Stimulated activated CD4-positive, alpha-beta T cell treated with anti-CD3 and anti-CD28 coated beads, TNF-alpha, amount 100 ng/mL, for 4 hours (primary cell): ENCODE measurements around the gene SLC29A3.

Source experiments
- DNase-seq, 3 experiments: peaks; one replicate each; pipeline ENCODE4 v3.0.0-alpha.2; 2020; ENCODE audit warnings: low read depth in 3 of 3

The SLC29A3 gene

GRCh38 chr10:71369602-71370001, 50.5 kb downstream of the SLC29A3 start:
- DNase-seq, result no peak

DNA sequence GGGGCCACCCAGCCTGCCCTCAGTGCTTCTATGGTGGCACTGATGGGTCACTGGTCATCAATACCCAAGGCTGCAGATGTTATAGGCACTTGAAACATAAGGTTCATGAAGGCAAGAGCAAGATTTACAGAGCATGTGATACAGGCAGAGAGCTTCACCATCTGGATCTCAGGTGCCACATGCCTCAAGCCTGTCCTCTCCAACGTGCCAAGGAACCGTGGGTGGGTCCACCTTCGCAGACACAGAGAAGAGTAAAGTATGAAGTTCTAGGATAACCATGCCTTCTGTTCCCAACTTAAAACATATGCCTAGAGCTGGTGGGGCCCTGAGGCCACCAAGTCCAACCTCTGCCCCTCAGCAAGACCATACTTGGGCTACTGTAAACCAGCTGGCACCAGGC, 51.0 kb downstream of the SLC29A3 start:
- DNase-seq, result no peak

GRCh38 chr10:71371750-71372166, 52.7 kb downstream of the SLC29A3 start:
- no peak for DNase-seq

- no peak for DNase-seq
Measured at GRCh38 chr10:71372882-71373495, 53.9 kb downstream of the SLC29A3 start.

GRCh38 chr10:71374481-71375233, 55.6 kb downstream of the SLC29A3 start:
- no peak for DNase-seq

GRCh38 chr10:71375952-71376351, 56.9 kb downstream of the SLC29A3 start:
- DNase-seq, result no peak

- DNase-seq, result no peak
Measured at GRCh38 chr10:71378336-71379117, 59.5 kb downstream of the SLC29A3 start.

- no peak for DNase-seq
Measured at GRCh38 chr10:71379118-71379766, 60.2 kb downstream of the SLC29A3 start.

DNA sequence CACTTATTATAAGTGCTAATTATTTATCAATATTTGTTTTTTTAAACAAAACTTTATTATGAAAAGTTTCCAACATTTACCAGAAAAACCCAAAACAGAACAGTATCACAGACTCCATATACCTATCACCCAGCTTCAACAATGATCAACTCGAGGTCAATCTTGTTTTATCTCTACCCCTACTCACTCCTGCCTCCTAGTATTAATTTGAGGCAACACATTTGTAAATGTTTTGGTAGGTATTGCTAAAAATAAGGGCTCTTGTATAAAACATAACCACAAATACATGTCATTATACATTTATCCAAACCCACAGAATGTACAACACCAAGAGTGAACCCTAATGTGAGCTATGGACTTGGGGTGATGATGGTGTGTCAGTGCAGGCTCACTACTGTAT, 61.8 kb downstream of the SLC29A3 start:
- DNase-seq, result no peak

DNA sequence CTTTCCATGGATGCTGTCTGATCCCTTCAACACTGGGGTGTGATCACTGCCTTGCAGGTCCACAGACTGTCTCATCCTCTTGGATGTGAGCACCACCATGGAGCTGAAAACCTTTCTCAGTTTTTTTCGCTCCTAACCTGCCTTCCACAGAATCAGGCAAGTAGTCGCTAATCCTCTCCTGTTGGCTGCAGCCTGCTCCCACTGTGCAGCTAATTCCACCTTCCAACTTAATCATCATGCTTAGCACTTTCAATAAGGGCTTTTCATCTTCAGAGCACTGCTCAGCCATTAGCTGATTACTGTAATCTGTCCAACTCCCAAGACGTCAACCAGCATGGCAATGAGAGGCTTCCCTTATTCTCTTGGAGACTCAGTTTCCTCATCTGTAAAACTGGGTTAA, 62.6 kb downstream of the SLC29A3 start:
- DNase-seq, result no peak

- DNase-seq, result no peak
Measured at GRCh38 chr10:71382028-71382427, 63.0 kb downstream of the SLC29A3 start.

DNA sequence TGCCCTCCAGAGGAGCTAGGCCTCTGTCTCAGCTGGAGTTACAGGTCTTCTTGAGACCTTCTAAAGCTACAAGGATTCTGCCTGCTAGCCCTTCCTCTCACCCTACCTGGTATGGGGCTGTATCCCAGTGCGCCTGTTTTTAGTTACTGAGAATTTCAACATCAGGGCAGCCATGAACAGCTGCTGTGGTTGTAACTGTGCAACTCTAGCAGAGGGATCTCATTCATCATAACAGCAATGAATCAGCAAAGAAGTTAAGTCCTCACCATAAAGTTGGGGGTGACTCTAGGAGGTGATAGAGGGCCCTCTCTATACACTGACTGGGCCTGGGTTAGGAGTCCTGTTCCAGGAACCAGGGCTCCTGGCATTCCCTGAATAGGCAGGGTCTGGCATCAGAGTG, 63.7 kb downstream of the SLC29A3 start:
- DNase-seq, result no peak

DNA sequence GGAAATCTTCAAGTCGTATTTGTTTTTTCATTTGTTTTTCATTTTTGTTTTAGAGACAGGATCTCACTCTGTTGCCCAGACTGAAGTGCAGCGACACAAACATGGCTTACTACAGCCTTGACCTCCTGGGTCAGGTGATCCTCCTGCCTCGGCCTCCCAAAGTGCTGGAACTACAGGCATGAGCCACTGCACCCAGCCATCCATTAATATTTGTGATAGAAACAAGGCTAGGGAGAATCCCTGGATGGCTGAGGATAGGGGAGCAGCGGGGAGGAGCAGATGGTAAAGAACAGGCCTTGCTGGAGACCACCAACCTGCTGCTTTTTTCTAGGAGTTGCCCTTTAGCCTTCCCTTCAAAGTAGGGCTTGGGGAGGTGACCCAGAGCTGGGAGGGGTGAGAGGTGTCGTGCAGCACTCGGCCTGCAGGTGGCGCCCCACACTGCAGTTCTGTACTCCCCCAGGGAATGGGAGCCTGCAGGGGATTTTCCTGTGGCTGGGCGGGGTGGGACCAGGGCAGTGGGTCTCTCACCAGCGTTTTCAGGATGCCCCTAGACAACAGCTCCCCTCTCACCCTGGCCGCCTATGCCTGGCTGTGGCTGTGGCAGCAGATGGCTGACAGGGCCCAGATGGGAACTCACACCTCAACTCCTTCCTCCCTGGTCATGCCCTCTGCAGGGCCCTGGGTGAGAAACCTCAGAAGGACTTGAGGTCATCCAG, 65.1 kb downstream of the SLC29A3 start:
- DNase-seq, result peak; percentile 52 to 64 (median 53)

DNA sequence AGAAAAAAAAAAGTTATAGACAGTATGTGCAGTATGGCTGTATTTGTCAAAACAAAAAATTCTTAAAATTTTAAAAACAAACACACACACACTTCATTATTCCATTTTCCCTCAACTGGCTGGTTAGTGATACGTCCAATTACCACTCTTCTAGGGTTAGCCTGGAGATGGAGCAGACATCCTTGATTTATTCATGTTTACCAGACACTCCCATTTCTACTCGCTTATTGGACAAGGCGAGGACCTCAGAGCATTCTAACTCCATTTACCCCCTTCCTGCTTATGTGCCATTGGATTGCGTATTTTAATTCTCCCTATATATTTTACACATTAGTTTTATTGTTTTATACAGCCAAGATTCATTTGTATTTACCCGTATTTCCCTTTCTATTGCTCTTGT, 69.1 kb downstream of the SLC29A3 start:
- no peak for DNase-seq

DNA sequence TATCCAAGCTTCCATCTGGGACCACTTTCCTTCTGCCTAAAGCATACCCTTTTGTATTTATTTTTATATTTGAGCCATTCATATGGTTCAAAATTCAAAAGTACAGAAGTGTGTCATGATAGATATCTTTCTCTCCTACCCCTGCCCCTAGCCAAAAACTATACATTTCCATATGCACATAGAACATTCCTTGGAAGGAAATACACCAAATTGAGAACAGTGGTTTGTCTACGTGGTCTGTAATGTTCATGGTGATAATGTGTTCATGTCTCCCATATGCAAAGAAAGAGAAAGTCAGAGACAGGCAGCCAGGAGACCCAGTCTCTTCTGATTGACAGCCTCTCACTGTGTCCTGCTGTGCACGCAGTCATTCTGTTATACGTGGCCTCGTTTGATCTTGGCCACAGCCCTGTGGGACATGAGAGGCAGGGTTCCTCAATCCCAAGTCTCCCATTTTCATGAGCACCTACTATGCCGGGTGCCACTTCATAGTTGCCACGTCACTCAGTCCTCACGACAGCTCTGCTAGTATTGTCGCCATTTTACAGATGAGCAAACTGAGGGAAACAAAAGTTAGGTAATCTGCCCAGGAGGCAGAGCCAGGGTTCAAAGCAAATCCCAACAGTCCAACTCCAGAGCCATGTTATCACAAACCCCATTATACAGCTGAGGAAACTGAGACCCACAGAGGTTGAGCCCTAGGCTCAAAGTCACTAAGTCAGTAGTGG, 69.7 kb downstream of the SLC29A3 start:
- no peak for DNase-seq

DNA sequence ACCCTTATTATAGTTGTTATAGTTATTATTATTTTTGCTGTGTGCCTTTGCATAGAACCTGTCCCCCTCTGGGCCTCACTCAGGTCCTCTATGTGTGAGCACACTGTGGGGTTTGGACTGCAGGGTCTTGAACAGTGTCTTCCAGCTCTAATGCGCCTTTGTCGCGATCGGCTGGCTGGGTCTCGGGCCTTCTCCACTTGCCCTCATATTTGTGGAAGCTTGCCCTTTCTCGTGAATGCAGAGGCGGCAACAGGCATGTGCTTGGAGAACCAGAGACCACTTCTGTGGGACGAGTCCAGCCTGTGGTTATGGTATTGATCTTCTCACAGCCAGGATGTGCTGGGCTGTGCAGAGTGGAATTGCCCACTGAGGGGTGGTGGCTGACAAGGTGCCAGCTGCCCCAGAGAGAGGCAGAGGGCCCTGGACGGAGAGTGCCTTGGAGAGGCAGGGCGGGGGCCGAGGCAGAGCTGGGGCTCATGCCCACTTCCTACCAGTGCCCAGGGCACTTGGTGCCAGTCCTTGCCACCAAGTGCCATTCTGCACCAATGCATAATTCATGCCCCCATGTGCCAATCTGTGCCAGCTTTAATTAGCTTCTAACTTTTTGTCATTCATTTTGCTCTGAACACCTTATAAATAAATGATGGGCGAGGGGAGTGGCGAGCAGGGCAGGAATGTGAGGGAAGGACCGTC, 70.9 kb downstream of the SLC29A3 start:
- DNase-seq, result no peak

- DNase-seq, result no peak
Measured at GRCh38 chr10:71390461-71390835, 71.4 kb downstream of the SLC29A3 start.

DNA sequence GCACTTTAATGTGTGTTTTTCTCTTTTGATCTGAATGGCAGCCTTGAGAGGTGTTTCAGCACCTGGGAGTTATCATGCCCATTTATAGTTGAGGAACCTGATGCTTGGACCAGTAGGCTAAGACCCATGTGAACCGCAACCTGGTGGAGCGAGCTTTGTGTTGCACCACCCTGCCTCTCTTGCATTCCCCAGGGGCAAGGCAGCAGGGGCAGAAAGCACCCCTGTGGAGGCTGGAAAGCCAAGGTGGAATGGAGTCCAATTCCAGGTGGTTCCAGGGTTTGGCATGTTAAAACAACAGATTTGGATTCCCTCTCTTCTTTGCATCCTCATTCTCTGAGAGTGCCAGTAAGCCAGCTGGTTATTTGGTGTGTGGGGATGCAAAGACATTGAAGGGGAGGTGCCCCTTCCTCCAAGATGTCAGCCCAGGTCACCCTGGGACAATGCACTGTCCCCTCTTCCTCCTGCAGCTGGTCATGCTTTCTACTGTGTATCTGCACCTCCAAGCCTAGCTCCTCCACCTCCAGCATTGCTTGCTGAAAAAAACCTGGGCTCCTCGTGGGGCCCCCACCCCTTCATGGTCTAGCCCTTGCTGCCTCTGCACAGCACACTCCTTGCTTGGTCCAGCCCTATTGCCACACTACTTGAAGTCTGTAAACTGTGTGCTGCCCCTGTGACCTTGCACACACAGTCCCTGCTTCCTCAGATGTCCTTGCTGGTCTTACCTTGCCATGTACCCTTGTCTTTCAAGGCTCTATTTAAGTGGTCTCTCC, 72.0 kb downstream of the SLC29A3 start:
- DNase-seq, result no peak

GRCh38 chr10:71391701-71392100, 72.6 kb downstream of the SLC29A3 start:
- no peak for DNase-seq

DNA sequence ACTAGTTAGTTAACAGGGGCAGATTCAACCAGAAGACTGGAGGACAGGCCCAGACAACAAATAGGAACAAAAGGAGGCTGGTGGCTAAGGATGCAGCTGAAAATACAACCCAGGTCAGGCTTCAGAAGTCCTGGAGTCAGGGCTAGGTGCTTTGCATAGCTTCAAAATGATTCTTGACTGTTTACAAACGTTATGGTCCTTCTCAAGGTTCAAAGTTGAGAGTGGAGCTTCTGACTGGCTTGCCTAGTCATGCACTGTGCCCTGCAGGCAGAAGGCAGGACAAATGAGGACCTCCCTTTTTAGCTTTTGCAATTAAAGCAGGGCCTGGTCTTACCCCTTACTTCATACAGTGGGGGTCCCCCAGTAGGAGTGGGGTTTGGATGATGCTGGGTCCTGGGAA, 73.2 kb downstream of the SLC29A3 start:
- no peak for DNase-seq
